Nephron (organoid): ENCODE data around the gene ARHGAP10.

Experiments used
- H3K27ac Mint-ChIP-seq, 3 experiments: 2 replicates each; pipeline ENCODE4 v1.8.0; 2020; ENCODE audit warnings: mixed read lengths in 3 of 3, mild to moderate bottlenecking in 2 of 3, moderate library complexity in 1 of 3
- H3K27me3 Mint-ChIP-seq: 2 replicates; pipeline ENCODE4 v1.8.0; 2021; ENCODE audit warnings: low read depth, mild to moderate bottlenecking, moderate library complexity, mixed read lengths
- H3K36me3 Mint-ChIP-seq: 2 replicates; pipeline ENCODE4 v1.8.0; 2020; ENCODE audit warnings: low read depth, mixed read lengths
- H3K4me1 Mint-ChIP-seq: 2 replicates; pipeline ENCODE4 v1.8.0; 2020; ENCODE audit warnings: mixed read lengths
- H3K4me3 Mint-ChIP-seq, 3 experiments: 2 replicates each; pipeline ENCODE4 v1.8.0; 2020; ENCODE audit warnings: mild to moderate bottlenecking in 3 of 3, mixed read lengths in 3 of 3, moderate library complexity in 2 of 3
- H3K9me3 Mint-ChIP-seq: 2 replicates; pipeline ENCODE4 v1.8.0; 2020; ENCODE audit warnings: mixed read lengths
- CTCF ChIP-seq, 3 experiments: fragments of 200-600 bp; sonication (generic); IDR thresholded peaks; one replicate each; pipeline ENCODE4 v1.5.0; 2021; ENCODE audit warnings: antibody characterized with exemption in 3 of 3; ENCODE audit not compliant: unreplicated experiment in 3 of 3

ARHGAP10 gene, protein sequence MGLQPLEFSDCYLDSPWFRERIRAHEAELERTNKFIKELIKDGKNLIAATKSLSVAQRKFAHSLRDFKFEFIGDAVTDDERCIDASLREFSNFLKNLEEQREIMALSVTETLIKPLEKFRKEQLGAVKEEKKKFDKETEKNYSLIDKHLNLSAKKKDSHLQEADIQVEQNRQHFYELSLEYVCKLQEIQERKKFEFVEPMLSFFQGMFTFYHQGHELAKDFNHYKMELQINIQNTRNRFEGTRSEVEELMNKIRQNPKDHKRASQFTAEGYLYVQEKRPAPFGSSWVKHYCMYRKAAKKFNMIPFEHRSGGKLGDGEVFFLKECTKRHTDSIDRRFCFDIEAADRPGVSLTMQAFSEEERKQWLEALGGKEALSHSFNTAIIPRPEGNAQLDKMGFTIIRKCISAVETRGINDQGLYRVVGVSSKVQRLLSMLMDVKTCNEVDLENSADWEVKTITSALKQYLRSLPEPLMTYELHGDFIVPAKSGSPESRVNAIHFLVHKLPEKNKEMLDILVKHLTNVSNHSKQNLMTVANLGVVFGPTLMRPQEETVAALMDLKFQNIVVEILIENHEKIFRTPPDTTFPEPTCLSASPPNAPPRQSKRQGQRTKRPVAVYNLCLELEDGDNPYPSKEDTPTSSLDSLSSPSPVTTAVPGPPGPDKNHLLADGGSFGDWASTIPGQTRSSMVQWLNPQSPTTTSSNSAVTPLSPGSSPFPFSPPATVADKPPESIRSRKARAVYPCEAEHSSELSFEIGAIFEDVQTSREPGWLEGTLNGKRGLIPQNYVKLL

GRCh38 chr4:147731580-147732517 lies at the start of gene ARHGAP10:
Gene ARHGAP10 (plus strand): TSS chr4:147732088. CDS start chr4:147732302, 214 bp downstream.
- Mint-ChIP-seq H3K36me3 (no peaks in the 10 kb centered on the region), H3K4me3 (peak within 1 kb of the TSS; percentile 93 to 99 (median 99)), H3K9me3 (no peaks in the 10 kb centered on the region), H3K4me1 (peaks cover 41% of the 10 kb centered on the region), H3K27ac (peak within 1 kb of the TSS; percentile 81 to 94 (median 86)), H3K27me3 (peaks cover 28% of the 10 kb centered on the region)
- TF ChIP-seq CTCF (IDR thresholded peaks at IDR 0.05; ENCODE audit: unreplicated experiment in 3 of 3) = no peak

DNA sequence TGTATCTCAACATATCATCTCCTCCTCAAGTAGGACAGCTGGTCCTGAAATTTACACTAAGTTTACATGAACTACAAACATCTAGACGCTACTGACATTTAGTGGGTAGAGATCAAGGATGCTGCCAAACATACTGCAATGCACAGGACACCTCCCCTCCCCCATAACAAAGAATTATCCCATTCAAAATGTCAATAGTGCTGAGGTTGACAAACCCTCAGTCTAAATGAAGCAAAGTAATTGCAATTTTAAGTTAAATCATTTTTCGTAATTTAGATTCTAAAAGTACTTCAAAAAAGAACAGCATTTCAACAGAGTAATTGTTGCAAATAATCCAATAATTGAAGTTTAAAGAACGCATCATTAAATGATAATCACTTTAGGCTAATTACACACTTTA lies 49.1 kb upstream of the ARHGAP10 start:
- no peaks in the 10 kb centered on the region for H3K27me3 Mint-ChIP-seq
- peak overlapping the region; percentile 91 to 95 (median 94) for H3K4me3 Mint-ChIP-seq
- peak overlapping the region; percentile 93 to 94 (median 93) for H3K27ac Mint-ChIP-seq
- H3K9me3 Mint-ChIP-seq = peaks cover 3% of the 10 kb centered on the region
- peaks cover 19% of the 10 kb centered on the region for H3K36me3 Mint-ChIP-seq
- H3K4me1 Mint-ChIP-seq = peaks cover 26% of the 10 kb centered on the region
- TF ChIP-seq CTCF (IDR thresholded peaks at IDR 0.05; ENCODE audit: unreplicated experiment in 3 of 3) = no peak

DNA sequence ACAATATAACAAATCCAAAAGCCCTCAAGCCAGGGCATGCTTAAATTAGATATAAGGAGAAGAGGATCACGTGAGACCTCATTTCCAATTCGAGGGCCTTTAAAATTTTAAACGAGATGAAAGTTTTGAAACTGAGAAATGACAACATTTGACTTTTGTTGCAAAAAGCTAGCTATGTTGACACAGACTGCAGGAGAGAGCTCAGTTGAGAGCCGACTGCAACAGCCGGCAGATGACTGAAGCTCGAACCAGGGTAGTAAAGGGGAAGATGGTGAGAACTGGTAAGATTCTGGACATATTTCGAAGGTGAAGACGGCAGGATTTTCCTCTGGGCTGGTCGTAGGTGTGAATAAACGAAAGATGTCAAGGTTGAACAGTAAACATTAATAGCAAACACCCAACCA lies 48.7 kb upstream of the ARHGAP10 start:
- peak overlapping the region; percentile 91 to 95 (median 94) for H3K4me3 Mint-ChIP-seq
- no peaks in the 10 kb centered on the region for H3K27me3 Mint-ChIP-seq
- H3K9me3 Mint-ChIP-seq = peaks cover 3% of the 10 kb centered on the region
- no peak for TF ChIP-seq CTCF (IDR thresholded peaks at IDR 0.05; ENCODE audit: unreplicated experiment in 3 of 3)
- peaks cover 26% of the 10 kb centered on the region for H3K4me1 Mint-ChIP-seq
- H3K36me3 Mint-ChIP-seq = peaks cover 15% of the 10 kb centered on the region
- H3K27ac Mint-ChIP-seq = peak overlapping the region; percentile 93 to 94 (median 93)

GRCh38 chr4:147683717-147684700 lies 47.9 kb upstream of the ARHGAP10 start, which contains the start of gene PRMT9:
Gene PRMT9 (minus strand): TSS chr4:147684163. CDS start chr4:147683987, 176 bp downstream.
- Mint-ChIP-seq H3K4me3 (peak within 1 kb of the TSS; percentile 91 to 95 (median 94)), H3K36me3 (peaks cover 8% of the 10 kb centered on the region), H3K4me1 (peaks cover 26% of the 10 kb centered on the region), H3K27me3 (peaks cover under 1% of the 10 kb centered on the region), H3K9me3 (peaks cover 3% of the 10 kb centered on the region), H3K27ac (peak within 1 kb of the TSS; percentile 93 to 94 (median 93))
- TF ChIP-seq CTCF (IDR thresholded peaks at IDR 0.05; ENCODE audit: unreplicated experiment in 3 of 3) = no peak
